ENCODE results near the gene HSPB7. TPM values are rescaled to one million over a fixed set of nuclear protein-coding genes. Genes with fewer than 3 reads are reported as not detected.
"Not testable (repeated sequence)": the region's sequence is repeated elsewhere in the genome, so short reads cannot be mapped to it uniquely, and the experiment has no call there.

The HSPB7 gene
- polyA plus RNA-seq, 4 donors = 3.4 to 6.0 (median 4.7) TPM

GRCh38 chr1:16026302-16026701, 8.5 kb upstream of the HSPB7 start:
- DNase-seq (ENCODE audit: low read depth in 4 of 4, low spot score in 2 of 4) = not testable (repeated sequence)

- no peak for DNase-seq (ENCODE audit: low read depth in 4 of 4, low spot score in 2 of 4)
These were observed 5.3 kb upstream of the HSPB7 start for GRCh38 chr1:16023050-16023653.

GRCh38 chr1:16022393-16022792, 4.5 kb upstream of the HSPB7 start:
- no peak for DNase-seq (ENCODE audit: low read depth in 4 of 4, low spot score in 2 of 4)

- no peak for DNase-seq (ENCODE audit: low read depth in 4 of 4, low spot score in 2 of 4)
These were observed 3.8 kb upstream of the HSPB7 start, which contains the start of gene CLCNKA for GRCh38 chr1:16021681-16022080. TSS of gene CLCNKA (plus strand) at chr1:16022036. CDS start at chr1:16022620, 584 bp downstream.

GRCh38 chr1:16020878-16021277, 3.0 kb upstream of the HSPB7 start:
- DNase-seq (ENCODE audit: low read depth in 4 of 4, low spot score in 2 of 4) = not testable (repeated sequence)

GRCh38 chr1:16020325-16020724, 2.5 kb upstream of the HSPB7 start:
- no peak for DNase-seq (ENCODE audit: low read depth in 4 of 4, low spot score in 2 of 4)

GRCh38 chr1:16019644-16020277, 1.9 kb upstream of the HSPB7 start:
- DNase-seq (ENCODE audit: low read depth in 4 of 4, low spot score in 2 of 4) = no peak

GRCh38 chr1:16018749-16019643, 1.2 kb upstream of the HSPB7 start:
- DNase-seq (ENCODE audit: low read depth in 4 of 4, low spot score in 2 of 4) = no peak

GRCh38 chr1:16018308-16018707, 465 bp upstream of the HSPB7 start:
- DNase-seq (ENCODE audit: low read depth in 4 of 4, low spot score in 2 of 4) = no peak

- no peak for DNase-seq (ENCODE audit: low read depth in 4 of 4, low spot score in 2 of 4)
These were observed 775 bp downstream of the HSPB7 start for GRCh38 chr1:16017076-16017460.

- DNase-seq (ENCODE audit: low read depth in 4 of 4, low spot score in 2 of 4) = no peak
These were observed 1.6 kb downstream of the HSPB7 start for GRCh38 chr1:16015960-16016901.

- no peak for DNase-seq (ENCODE audit: low read depth in 4 of 4, low spot score in 2 of 4)
These were observed 2.4 kb downstream of the HSPB7 start for GRCh38 chr1:16015491-16015890.

- DNase-seq (ENCODE audit: low read depth in 4 of 4, low spot score in 2 of 4) = no peak
These were observed 3.0 kb downstream of the HSPB7 start for GRCh38 chr1:16014509-16015482.

- DNase-seq (ENCODE audit: low read depth in 4 of 4, low spot score in 2 of 4) = no peak
These were observed 4.0 kb downstream of the HSPB7 start for GRCh38 chr1:16013908-16014258.

- peak in 1 of 4 donors; percentile 36 for DNase-seq (ENCODE audit: low read depth in 4 of 4, low spot score in 2 of 4)
These were observed 4.5 kb downstream of the HSPB7 start for GRCh38 chr1:16013220-16013907.

GRCh38 chr1:16012590-16013219, 5.1 kb downstream of the HSPB7 start:
- peak in 1 of 4 donors; percentile 47 for DNase-seq (ENCODE audit: low read depth in 4 of 4, low spot score in 2 of 4)

- DNase-seq (ENCODE audit: low read depth in 4 of 4, low spot score in 2 of 4) = no peak
These were observed 5.8 kb downstream of the HSPB7 start for GRCh38 chr1:16011936-16012589.

- DNase-seq (ENCODE audit: low read depth in 4 of 4, low spot score in 2 of 4) = no peak
These were observed 7.0 kb downstream of the HSPB7 start for GRCh38 chr1:16010837-16011236.

Measured in left renal cortex interstitium (tissue), 4 donors.